Osteocyte (in vitro differentiated cells): ENCODE measurements around the gene WDR48. TPM values are rescaled to one million over a fixed set of nuclear protein-coding genes. Genes with fewer than 3 reads are reported as not detected.

Experiments
- DNase-seq: peaks from one replicate; pipeline ENCODE4 v3.0.0; 2021; ENCODE audit warnings: mixed read lengths; ENCODE audit not compliant: unreplicated experiment; ENCODE audit errors: extremely low spot score
- H3K27ac Mint-ChIP-seq: one replicate; pipeline ENCODE4 v1.8.0; 2021; ENCODE audit warnings: mild to moderate bottlenecking, mixed read lengths; ENCODE audit not compliant: unreplicated experiment
- H3K27me3 Mint-ChIP-seq: one replicate; pipeline ENCODE4 v1.8.0; 2021; ENCODE audit warnings: mixed read lengths; ENCODE audit not compliant: unreplicated experiment
- H3K36me3 Mint-ChIP-seq: one replicate; pipeline ENCODE4 v1.8.0; 2021; ENCODE audit warnings: mixed read lengths; ENCODE audit not compliant: unreplicated experiment
- H3K4me1 Mint-ChIP-seq: one replicate; pipeline ENCODE4 v1.8.0; 2021; ENCODE audit warnings: mixed read lengths; ENCODE audit not compliant: unreplicated experiment
- H3K4me3 Mint-ChIP-seq: one replicate; pipeline ENCODE4 v1.8.0; 2021; ENCODE audit warnings: mild to moderate bottlenecking, moderate library complexity, mixed read lengths; ENCODE audit not compliant: unreplicated experiment
- H3K9me3 Mint-ChIP-seq: one replicate; pipeline ENCODE4 v1.8.0; 2021; ENCODE audit warnings: mixed read lengths; ENCODE audit not compliant: unreplicated experiment
- total RNA-seq: library from RNA; stranded (reverse); gene quantifications from 2 replicates; pipeline ENCODE4 v1.2.1, GENCODE V29; 2021
- TF ChIP-seq, protein P1 (sequence below): fragments of 200-600 bp; sonication (generic); IDR thresholded peaks from 2 replicates; pipeline ENCODE4 v1.5.0; 2021; ENCODE audit warnings: antibody characterized with exemption, mild to moderate bottlenecking, moderate library complexity

The WDR48 gene
- total RNA-seq, 1 donor from 2014 or later: 45.4 TPM

- DNase-seq: no peak
- no peaks in the 10 kb centered on the region for H3K9me3 Mint-ChIP-seq
- no peak overlapping the region for H3K4me3 Mint-ChIP-seq
- H3K4me1 Mint-ChIP-seq: peaks cover 8% of the 10 kb centered on the region
- TF ChIP-seq, protein P1, sequence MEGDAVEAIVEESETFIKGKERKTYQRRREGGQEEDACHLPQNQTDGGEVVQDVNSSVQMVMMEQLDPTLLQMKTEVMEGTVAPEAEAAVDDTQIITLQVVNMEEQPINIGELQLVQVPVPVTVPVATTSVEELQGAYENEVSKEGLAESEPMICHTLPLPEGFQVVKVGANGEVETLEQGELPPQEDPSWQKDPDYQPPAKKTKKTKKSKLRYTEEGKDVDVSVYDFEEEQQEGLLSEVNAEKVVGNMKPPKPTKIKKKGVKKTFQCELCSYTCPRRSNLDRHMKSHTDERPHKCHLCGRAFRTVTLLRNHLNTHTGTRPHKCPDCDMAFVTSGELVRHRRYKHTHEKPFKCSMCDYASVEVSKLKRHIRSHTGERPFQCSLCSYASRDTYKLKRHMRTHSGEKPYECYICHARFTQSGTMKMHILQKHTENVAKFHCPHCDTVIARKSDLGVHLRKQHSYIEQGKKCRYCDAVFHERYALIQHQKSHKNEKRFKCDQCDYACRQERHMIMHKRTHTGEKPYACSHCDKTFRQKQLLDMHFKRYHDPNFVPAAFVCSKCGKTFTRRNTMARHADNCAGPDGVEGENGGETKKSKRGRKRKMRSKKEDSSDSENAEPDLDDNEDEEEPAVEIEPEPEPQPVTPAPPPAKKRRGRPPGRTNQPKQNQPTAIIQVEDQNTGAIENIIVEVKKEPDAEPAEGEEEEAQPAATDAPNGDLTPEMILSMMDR: no peak
- H3K27ac Mint-ChIP-seq: no peak overlapping the region
- H3K36me3 Mint-ChIP-seq: peaks cover 12% of the 10 kb centered on the region
- H3K27me3 Mint-ChIP-seq: no peaks in the 10 kb centered on the region
Observed at GRCh38 chr3:39062180-39062579, 10.4 kb downstream of the WDR48 start.

DNA sequence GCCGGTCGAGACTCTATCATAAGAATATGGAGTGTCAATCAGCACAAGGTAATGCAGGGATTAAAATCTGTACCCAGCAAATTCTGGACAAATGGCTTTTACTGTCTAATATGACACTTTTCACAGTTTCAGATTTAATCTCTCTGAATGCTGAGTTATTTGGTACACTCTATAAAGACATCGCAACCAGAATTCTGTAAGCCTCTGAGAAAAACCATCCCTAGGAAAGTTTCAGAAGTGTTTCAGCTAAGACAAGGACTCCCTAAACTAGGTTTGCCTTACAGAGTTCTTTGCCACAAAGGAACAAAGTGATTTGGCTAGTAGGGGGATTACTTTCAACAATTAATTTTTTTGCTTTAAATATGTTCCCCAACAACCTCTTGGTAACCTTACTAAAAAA, 11.3 kb downstream of the WDR48 start:
- Mint-ChIP-seq H3K4me3 (no peak overlapping the region), H3K9me3 (no peaks in the 10 kb centered on the region), H3K4me1 (peaks cover 8% of the 10 kb centered on the region), H3K27ac (no peak overlapping the region), H3K27me3 (no peaks in the 10 kb centered on the region), H3K36me3 (peaks cover 17% of the 10 kb centered on the region)
- no peak for DNase-seq
- TF ChIP-seq, protein P1: no peak

DNA sequence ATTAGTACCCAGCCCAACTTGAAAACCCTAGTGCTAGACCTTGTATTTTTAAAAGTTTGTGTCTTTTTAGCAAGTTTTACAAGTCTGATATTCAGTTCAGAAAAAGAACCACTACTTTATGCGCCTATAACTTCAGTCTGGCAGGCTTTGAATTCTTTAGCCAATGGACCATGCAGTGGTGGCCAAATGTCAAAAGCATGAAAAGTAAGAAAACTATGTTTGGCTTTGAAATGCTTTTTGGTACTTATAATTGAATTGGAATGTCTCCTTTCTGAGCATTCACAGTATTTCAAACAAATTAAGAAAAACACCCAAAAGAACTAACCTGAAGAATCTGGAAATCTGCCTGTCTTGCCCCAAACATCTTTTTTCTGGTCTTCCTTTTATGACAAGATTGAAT, 12.8 kb downstream of the WDR48 start:
- no peak for DNase-seq
- H3K27ac Mint-ChIP-seq: no peak overlapping the region
- H3K27me3 Mint-ChIP-seq: no peaks in the 10 kb centered on the region
- peaks cover 5% of the 10 kb centered on the region for H3K4me1 Mint-ChIP-seq
- TF ChIP-seq, protein P1: no peak
- no peak overlapping the region for H3K4me3 Mint-ChIP-seq
- no peaks in the 10 kb centered on the region for H3K9me3 Mint-ChIP-seq
- peaks cover 17% of the 10 kb centered on the region for H3K36me3 Mint-ChIP-seq

- H3K27me3 Mint-ChIP-seq: no peaks in the 10 kb centered on the region
- no peak overlapping the region for H3K27ac Mint-ChIP-seq
- peaks cover 19% of the 10 kb centered on the region for H3K36me3 Mint-ChIP-seq
- H3K4me1 Mint-ChIP-seq: peaks cover 5% of the 10 kb centered on the region
- no peak for DNase-seq
- no peak overlapping the region for H3K4me3 Mint-ChIP-seq
- TF ChIP-seq, protein P1: peak; percentile 46
- H3K9me3 Mint-ChIP-seq: no peaks in the 10 kb centered on the region
Observed at GRCh38 chr3:39065197-39065596, 13.4 kb downstream of the WDR48 start.

- Mint-ChIP-seq H3K27me3 (no peaks in the 10 kb centered on the region), H3K9me3 (no peaks in the 10 kb centered on the region), H3K4me3 (no peak overlapping the region), H3K4me1 (peaks cover 5% of the 10 kb centered on the region), H3K36me3 (peaks cover 30% of the 10 kb centered on the region), H3K27ac (no peak overlapping the region)
- DNase-seq: no peak
- TF ChIP-seq, protein P1: no peak
Observed at GRCh38 chr3:39067286-39067685, 15.5 kb downstream of the WDR48 start.
